ENCODE data around the gene HTR4.

DNA sequence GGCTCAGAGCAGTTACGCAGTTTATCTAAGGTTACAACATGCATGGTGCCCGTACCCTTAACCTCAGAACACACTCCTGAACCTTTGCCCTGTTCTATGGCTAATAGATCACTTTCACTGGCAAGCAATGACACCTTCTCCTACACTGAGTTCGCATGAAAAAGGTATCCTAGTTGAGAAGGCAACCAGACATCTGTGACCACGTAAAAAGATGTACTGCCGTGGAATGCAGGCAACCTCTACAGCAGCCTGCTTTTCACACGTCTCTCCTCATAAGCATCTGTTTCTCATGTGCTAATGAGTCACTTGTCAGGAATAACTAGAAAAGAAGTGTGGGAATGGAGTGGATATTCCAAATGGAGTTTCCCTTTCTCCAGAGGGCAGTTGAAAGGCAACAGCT lies 199.1 kb downstream of the HTR4 start:
- TF ChIP-seq CTCF (IDR thresholded peaks at IDR 0.05): no peak
- no peak for TF ChIP-seq POLR2A (IDR thresholded peaks at IDR 0.05)
